ENCODE measurements around the gene JPH3.

Gene JPH3

DNA sequence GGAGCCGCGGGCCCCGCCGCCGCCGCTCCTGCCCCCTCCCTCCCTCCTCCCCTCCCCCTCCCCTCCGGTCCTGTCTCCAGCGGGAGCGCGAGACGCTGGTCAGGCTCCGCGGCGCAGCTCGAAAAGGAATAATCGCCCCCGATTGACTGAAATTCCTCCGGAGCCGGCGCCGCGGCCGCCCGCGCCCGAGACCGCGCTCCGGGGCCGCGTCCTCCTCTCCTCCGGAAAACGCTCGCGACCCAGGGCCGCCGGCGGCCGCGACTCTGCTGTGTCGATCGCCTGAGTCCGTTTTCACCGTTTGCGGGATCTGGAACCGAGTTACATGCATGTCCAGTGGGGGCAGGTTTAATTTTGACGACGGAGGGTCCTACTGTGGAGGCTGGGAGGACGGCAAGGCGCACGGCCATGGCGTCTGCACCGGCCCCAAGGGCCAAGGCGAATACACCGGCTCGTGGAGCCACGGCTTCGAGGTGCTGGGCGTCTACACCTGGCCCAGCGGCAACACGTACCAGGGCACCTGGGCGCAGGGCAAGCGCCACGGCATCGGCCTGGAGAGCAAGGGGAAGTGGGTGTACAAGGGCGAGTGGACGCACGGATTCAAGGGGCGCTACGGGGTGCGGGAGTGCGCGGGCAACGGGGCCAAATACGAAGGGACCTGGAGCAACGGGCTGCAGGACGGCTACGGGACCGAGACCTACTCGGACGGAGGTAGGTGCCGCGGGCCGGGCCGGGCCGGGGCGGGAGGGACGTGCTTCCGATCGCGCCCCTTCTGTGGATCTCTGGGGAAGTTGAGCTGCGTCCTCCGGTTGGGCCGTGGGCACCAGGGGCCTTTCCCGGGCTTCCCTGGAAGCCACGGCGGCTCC lies 744 bp downstream of the JPH3 start:
- DNase-seq = peak; percentile 44

DNA sequence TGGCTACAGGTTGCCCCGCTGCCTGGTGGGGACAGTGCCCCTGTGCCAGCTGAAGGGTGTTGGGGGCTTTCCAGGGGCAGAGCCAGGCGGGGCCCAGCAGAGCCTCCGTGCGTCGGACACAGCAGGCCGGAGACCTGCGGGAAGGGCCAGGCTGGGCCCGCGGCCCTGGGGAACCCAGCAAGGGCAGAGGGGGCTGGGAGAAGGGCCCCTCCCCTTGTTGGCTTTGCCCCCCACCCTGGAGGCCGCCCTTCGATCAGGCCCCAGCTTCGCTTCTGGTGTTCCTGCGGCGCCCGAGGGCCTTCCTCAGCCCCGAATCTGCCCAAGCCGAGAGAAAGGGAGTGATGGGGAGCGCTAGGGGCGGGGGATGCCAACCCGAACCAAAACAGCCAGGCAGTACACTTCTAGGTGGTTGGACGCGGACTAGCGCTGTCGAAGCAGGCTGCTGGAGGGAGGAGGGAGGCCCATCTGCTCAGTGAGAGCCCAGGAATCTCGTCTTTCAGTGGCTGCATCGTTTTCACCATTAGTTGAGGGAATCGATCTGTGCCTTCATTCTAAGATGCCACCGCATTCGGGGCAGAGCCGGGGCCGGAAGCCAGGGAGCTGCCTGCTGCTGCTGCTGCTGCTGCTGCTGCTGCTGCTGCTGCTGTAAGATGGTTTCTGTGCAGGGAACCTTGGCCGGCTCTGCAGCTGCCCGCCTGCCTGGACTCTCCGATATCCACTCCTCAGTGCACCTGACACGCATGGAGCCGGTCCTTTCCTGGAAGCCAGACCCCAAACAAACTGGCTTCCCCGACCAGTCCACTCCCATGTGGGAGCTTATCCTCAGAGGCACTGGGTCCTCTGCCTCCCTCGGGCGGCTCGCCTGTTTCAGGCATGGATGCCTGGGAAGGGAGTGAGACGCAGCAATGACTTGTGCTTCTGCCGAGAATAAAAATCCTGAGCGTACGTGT lies 1.7 kb downstream of the JPH3 start:
- peak; percentile 53 for DNase-seq

DNA sequence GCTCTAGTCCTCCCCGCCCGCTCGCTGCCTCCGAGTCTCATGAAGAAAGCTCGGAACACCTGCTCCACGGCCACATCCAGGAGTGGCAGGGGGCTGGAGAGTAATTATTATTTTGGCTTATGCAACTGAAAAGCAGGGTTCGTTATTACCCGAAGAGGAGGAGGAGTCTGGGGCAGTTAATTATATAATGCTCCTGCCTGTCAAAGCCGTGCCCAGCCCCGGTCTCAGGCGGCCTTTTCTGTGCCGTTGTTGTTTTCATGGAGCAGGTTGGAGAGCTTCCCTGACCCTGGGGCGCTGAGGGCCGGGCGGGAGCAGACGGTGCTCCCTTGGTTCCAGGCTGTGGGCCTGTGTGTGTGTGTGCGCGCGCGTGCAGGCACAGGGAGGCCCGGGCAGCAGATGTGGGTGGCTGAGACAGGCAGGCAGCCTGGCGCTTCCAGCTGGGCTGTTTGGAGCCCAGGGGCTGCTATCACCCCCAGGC lies 2.4 kb downstream of the JPH3 start:
- DNase-seq = peak; percentile 80

DNA sequence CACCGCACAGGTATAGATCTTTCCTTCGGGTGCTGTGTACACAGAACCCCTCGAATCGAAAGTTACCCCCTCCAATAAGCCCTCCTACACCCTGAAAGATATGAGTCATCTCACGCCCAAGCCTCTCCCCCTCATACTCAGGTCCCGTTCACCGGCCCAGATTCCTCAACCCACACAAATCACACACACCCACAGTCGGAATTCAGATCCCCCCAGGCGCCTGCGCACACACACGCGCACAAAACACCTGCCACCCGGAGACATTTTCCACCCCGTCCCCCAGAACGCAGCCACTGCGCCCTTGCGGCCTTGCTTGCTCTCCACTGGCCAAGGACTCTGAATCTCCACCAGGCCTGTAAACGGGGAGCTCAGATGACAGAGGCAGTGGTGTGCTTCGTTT lies 4.9 kb downstream of the JPH3 start:
- DNase-seq = no peak

DNA sequence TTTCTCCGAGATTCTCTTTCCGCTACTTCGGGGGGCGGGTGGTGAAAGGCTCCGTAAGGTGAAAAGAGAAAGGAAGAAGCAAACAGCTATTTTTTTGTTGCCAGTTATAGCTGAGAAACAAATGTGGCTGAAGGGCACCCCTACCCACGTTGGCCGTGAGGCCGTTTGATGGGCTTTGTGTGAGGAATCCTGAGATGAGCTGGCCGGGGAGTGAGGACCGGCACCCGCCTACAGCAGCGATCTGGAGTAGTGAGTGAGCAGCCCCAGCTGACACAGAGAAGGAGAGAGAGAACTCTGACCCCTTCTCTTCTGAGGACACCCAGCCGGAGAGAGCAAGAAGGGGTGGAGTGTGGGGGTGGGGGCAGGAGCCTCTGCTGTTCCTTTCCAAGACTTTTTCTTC lies 5.6 kb downstream of the JPH3 start:
- DNase-seq = no peak

DNA sequence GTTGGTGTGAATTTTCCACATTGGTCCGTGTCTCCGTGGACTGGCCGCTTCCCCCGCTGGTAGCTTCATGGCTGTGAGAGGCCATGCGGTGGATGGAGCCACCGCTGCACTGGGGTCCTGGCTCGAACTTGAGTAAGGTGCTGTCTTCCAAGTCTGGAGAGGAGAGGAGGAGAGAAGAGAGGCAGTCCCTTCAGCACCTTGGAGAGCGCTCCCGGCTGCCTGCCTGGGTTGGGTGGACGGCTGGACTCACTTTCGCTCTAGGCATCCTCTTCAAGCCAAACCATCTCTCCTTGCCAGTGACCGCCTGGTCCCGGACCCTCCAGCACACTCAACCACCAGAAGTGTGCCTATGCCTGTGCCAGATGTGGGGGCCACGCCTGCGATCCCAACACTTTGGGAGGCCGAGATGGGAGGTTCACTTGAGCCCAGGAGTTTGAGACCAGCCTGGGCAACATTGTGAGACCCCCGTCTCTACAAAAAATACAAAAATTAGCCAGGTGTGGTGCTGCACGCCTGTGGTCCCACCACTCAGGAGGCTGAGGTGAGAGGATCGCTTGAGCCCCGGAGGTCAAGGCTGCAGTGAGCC lies 6.2 kb downstream of the JPH3 start:
- DNase-seq = no peak

DNA sequence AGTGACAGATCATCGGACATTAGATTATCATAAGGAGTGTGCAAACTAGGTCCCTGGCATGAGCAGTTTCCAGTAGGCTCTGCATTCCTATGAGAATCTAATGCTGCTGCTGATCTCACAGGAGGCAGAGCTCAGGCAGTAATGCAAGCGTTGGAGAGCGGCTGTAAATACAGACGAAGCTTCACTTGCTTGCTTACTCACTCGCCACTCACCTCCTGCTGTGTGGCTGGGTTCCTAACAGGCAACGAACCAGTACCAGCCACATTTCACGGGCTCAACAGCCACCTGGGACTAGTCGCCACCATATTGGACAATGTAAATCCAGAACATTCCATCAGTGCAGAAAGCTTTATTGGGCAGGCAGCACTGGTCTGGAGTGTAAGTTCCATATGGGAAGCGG lies 7.7 kb downstream of the JPH3 start:
- no peak for DNase-seq

DNA sequence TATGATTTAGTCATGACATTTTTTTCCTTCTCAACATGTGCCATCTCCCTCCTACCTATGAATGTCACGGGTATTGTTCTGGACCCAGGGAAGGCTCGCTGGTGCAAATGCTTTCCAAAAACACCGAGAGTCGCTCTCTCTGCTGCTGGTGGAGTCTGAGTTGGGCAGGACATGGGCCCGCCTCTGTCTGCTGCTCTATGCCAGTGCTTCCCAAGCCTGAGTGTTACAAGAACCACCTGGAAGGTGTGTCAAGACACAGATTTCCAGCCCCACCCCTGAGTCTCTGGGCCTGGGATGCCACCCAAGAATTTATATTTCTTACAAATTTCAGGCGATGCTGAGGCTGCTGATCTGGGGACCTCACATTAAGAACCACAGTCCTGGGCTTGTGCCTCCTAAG lies 9.1 kb downstream of the JPH3 start:
- no peak for DNase-seq

DNA sequence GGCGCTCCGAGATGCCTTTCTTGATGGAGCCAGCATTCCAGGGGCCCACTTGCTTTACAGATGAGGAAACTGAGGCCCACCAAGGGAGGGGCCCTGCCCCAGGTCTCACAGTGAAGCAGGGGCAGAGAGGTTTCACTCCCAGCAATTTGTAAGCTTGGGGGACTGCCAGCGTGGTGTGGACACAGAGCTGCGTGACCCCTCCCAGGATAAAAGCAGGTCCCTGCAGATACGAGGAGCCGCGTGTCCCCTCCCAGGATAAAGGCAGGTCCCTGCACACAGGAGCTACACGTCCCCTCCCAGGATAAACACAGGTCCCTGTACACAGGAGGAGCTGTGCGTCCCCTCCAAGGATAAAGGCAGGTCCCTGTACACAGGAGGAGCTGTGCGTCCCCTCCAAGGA lies 11.7 kb downstream of the JPH3 start:
- no peak for DNase-seq

DNA sequence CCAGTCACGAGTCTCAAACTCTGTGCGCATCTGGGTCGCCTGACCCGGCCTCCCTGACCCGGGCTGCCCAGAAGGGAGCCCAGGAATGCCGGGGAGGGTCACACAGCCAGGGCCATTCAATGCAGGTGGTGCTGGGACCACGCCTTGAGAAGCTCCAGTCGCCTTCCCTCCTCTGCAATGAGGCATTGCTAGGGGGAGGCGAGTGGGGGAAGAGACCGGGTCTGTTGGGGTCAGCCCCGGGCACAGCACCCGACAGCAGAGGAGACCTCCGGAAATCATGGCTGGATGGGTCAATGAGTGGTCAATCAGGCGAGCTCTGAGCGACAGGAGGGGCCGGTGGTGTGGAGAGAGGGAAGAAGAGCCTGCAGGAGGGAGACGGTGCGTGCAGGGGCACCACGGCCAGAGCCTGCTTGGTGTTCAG lies 13.3 kb downstream of the JPH3 start:
- no peak for DNase-seq

DNA sequence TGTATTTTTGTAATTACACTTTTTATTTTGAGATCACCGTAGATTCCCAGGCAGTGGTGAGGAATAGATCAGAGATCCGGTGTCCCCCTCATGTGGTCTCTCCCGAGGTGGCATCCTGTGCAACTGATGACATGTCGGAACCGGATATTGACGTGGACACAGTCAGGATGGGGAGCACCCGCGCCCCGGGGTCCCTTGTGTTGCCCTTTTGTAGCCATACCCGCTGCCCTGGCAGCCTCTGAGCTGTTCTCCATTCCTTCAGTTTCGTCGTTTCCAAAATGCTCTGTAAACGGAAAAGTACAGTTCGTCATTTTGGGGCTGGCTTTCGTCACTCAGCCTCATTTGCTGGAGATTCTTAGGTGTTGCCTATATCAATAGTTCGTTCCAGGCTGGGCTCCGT lies 14.2 kb downstream of the JPH3 start:
- no peak for DNase-seq

DNA sequence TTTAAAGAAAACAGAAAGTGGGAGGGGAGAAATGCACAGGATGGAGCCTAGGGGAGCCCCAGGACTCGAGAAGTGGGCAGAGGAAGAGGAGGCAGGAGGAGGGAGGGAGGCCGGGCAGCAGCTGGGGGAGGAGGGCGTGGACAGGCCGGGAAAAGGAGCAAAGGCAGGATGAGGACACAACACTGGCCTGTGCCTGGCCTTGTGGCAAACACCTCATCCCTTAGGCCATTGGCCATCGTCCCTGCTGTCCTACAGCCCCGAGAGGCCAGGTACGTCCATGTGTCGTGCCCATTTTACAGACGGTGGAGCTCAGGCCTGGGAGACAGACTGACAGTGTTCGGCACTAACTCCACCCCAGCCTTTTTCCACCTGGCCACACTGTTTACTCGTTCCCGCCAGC lies 15.9 kb downstream of the JPH3 start:
- DNase-seq = peak; percentile 1

DNA sequence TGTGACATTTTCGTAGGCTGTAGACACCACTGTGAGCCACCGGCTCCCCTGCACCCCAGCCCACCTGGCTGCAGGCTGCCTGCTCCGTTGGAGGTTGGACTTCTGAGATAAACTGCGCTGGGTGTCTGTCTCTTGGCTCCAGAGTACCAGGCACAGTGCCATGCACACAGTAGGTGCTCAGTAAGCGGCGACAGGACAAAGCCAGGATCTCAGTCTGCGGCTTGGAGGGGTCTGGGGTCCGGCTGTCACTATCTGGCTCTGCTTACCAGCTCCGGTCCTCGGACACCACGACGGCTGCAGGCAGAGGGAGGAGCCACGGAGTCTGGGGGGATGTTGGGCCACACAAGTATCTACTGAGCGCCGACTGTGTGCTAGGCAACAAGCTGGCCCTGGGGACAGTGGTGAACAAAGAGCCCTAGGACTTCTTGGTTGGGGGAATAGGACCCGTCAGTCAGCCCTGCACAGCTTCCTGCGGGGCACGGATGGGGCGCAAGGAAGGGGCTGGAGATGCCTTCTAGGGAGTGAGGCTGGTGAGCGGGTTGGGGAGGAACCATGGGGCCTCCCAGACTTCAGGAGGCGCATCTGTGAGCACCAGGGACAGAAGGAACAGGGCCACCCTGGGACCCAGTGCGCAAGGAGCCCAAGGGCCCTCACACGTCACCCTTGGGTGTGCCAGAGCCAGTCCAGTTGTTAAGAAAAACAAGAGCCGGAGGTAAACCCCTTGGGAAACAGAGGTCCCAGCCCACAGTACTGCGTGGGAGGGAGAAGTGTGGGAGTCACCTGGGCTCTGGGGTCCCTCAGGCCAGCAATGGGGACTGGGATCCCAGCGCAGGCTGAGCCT lies 17.3 kb downstream of the JPH3 start:
- DNase-seq = no peak

DNA sequence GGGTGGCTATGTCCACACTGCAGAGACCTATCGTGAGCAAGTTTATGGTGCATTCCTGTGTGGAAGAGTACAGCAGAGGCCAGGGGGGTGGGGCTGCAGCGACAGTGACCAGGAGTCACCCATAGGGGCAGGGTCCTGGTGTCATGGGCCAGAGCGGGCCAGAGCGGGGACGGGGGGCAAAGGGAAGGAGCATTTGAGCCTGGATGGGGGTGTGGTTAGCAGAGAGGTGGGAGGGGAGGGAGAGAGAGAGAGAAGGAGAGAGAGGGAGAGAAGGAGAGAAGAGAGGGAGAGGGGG lies 17.8 kb downstream of the JPH3 start:
- DNase-seq = no peak

DNA sequence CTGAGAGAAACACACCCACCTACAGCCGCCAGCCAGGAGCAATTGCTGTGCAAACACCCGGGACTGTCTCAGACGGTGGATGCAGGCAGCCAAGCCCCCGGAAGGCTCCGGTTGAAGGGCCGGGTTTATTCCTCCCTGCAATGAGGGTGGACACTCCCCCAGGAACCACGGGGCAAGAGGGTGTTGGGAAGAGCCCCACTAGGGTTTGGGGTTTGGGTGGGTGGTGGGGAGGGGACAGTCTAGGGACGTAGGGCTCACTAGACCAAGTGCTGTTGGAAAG lies 19.2 kb downstream of the JPH3 start:
- DNase-seq = no peak

DNA sequence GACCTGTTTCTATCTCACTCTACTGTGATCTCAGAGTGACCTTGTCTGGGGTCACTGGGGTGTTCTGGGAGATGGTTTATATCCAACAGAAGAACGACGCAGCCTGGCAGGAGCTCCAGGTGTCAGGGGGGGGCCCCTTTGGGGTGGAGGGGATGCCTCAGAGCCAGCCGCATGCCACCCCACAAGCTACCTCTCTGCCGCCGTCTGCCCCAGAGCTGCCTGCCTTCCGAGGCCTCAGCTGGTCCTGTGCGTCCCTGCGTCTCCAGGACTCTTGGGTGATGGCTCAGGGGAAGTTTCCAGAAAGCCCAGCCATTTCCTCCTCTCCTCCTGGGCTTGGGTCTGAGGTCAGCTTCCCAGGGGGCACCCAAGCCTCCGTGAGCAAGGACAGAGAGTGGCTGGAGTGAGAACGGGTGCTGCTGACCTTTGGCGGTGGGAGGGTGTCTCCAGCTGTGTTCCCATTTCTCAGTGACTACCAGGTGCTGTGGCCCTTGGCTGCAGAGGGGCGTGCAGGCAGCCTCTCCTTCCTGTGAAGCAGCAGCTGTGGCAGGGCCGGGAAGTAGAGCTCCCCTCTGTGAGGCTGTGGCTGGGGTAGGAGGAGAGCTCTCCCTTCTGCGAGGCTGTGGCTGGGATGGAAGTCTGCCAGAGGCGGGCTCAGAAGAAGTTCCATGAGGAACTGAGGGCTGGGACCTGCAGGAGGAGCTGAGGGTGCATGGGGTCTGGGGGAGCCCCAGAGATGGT lies 19.8 kb downstream of the JPH3 start:
- peak; percentile 10 for DNase-seq

DNA sequence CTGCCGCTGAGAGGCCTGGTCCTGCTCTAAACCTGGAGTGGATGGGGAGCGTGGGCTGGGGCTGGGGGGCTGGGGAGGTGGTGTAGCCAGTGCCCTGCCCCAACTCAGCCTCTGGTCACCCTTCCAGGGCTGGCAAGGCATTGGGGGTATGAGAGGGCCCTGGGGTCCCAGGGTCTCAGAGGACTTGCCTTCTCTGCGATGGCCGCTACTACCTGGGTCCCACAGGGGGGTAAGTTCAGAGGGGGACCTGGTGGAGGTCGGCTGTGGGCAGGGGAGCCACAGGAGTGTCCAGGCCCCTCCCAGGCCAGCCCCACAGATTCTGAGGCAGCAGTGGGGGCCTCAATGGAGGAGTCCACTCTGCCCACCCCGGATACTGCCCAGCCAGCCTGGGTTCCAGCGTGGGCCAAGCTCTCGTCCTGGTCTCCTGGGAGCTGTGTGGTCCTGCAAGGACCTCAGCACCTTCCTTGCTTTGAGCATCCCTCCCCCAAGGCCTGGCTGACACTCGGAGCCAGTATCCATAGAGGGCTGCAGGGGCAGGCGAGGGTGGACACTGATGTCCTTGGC lies 20.5 kb downstream of the JPH3 start:
- DNase-seq = no peak

DNA sequence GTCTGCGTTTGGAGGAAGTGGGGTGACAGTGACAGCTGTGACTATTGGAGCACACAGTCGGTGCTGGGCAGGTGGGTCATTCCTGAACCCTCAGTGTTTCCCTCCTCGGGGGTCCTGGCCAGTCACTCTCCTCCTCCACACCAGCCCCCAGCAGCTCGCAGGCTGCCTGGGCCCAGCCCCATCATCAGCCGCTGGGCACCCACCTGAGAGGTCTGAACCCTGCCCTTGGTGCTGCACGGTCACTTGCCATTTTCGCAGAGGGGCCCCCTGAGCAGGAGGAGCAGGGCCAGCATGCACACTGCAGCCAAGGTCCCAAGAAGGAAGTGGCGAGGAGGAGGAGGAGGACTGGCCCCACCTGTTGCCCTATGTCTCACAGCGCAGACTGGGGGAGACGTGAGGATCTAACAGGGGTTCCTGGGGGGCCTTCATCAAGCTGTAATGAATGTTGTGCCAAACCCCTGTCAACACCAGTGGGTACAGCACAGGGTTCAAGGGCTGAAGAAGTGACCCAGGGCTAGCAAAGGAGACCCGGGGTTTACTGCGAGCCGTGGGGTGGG lies 23.0 kb downstream of the JPH3 start:
- DNase-seq = no peak

DNA sequence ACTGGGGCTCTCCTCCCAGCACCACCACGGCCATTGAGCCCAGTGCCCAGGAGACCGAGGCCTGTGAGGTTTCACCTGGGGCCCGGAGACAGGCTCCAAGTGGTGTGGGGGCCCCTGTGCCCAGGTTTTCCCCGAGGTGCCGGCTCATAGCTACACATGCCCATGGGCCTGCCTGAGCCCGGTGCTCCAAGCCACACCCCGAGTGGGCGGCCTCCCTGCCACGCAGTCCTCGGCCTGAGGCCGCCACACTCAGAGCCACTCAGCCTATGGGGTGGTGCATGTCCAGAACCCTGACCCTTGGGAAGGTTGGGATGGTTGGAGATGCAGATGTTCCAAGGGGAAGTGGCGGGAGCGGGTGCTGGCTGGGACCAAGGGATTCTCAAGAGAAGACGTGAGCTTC lies 24.1 kb downstream of the JPH3 start:
- DNase-seq = no peak

DNA sequence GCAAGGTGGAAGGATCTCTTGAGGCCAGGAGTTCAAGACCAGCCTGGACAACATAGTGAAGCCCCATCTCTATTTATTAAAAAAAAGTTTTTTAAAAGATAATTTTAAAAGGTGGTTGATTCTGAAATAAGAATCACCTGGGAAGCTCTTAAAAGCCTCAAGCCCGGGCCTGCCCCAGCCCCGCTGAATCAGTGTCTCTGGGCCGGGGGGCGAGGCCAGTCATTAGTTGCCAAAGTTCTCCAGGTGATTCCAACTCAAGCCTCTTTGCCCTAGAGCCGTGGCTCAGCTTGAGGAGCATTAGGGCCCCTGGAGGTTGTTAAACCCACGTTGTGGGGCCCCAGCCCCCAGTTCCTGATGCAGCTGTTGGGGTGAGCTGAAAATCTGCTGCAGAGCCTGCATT lies 24.6 kb downstream of the JPH3 start:
- no peak for DNase-seq

DNA sequence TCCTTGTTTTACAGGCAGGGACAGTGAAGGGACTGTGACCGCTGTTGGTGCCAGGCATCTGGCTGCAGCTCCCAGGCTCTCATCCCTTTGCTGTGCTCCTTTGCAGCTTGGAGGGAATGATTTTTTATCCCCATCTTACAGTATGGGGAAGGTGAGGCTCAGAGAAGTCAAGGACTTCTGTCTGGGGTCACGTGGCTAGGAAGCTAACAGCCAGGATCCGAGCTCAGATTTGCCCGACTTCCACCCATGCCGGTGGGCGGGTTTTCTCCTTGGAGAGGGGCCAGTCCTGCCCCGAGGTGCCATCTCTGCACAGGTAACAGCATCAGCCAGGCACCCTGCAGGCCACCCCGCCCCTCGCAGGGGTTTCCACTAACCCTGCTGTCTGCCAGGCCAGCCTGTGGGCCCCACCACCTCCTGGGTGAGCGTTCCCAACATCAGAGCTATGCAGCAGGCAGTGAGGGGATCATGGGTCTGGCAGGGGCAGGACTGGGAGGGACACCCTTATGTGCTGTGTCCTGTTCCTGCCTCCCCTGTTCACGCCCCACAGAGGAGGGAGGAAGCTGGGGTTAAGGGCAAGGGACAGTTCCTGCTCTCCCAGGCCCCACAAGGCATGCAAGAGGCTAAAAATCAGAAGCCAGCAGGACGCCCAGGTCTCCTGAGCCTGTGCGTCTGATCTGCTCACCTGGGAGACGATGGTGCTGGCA lies 25.4 kb downstream of the JPH3 start:
- DNase-seq = no peak

Data from NCI-H69 (cell line).